ENCODE results near the gene SORCS3. TPM values are rescaled to one million over a fixed set of nuclear protein-coding genes. Genes with fewer than 3 reads are reported as not detected.

The SORCS3 gene
- total RNA-seq, 1 experiment from 2014 or later: not detected

- TF ChIP-seq POLR2AphosphoS5 (IDR thresholded peaks at IDR 0.05; ENCODE audit: low read depth, low read length): no peak
- no peak for TF ChIP-seq REST (IDR thresholded peaks at IDR 0.05; ENCODE audit: insufficient read depth in 1 of 2, low read depth in 2 of 2, low read length in 1 of 2)
- TF ChIP-seq, protein P1, sequence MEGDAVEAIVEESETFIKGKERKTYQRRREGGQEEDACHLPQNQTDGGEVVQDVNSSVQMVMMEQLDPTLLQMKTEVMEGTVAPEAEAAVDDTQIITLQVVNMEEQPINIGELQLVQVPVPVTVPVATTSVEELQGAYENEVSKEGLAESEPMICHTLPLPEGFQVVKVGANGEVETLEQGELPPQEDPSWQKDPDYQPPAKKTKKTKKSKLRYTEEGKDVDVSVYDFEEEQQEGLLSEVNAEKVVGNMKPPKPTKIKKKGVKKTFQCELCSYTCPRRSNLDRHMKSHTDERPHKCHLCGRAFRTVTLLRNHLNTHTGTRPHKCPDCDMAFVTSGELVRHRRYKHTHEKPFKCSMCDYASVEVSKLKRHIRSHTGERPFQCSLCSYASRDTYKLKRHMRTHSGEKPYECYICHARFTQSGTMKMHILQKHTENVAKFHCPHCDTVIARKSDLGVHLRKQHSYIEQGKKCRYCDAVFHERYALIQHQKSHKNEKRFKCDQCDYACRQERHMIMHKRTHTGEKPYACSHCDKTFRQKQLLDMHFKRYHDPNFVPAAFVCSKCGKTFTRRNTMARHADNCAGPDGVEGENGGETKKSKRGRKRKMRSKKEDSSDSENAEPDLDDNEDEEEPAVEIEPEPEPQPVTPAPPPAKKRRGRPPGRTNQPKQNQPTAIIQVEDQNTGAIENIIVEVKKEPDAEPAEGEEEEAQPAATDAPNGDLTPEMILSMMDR (IDR thresholded peaks at IDR 0.05): no peak
- TF ChIP-seq TCF7L2 (IDR thresholded peaks at IDR 0.05; ENCODE audit: low read depth, low read length): no peak
- no peak for TF ChIP-seq SIN3A (IDR thresholded peaks at IDR 0.05; ENCODE audit: borderline replicate concordance, insufficient read depth, low read depth, low read length)
- H3K9me3 ChIP-seq (ENCODE audit: control insufficient read depth, insufficient read depth, low read depth, low read length): no peaks in the 10 kb centered on the region
- CTCF ChIA-PET: no interaction called here
- intact Hi-C loops (cut with micrococcal nuclease; ENCODE audit: unreplicated experiment): no loop called here
- ATAC-seq (no peak), DNase-seq (ENCODE audit: low read depth, low spot score) (no peak)
- BruUV-seq (replicated peaks): no TSS peak
- H3K36me3 ChIP-seq (ENCODE audit: control insufficient read depth, insufficient read depth, low read length): no peaks in the 10 kb centered on the region
- no peaks in the 10 kb centered on the region for H3K4me1 ChIP-seq (ENCODE audit: control insufficient read depth, insufficient read depth, low read length)
- in situ Hi-C loops (cut with HindIII; ENCODE audit: low pct_unique_long_range_greater_than_20kb, low sequenced_read_pairs): no loop called here
- H3K27me3 ChIP-seq (ENCODE audit: control insufficient read depth, insufficient read depth, low read length): no peaks in the 10 kb centered on the region; the same call in 1 of the 2 replicates
- no peak overlapping the region for H3K27ac ChIP-seq (ENCODE audit: low read length)
- POLR2A ChIA-PET: no interaction called here
- no peak overlapping the region for H3K4me3 ChIP-seq (ENCODE audit: low read depth in 2 of 2, low read length in 2 of 2)
Observed at GRCh38 chr10:105001269-105001668, 360.2 kb downstream of the SORCS3 start.

GRCh38 chr10:105010411-105011121, 369.5 kb downstream of the SORCS3 start:
- DNase-seq (ENCODE audit: low read depth, low spot score) (no peak), ATAC-seq (no peak)
- Histone ChIP-seq H3K27me3 (ENCODE audit: control insufficient read depth, insufficient read depth, low read length) (no peaks in the 10 kb centered on the region), H3K27ac (ENCODE audit: low read length) (no peak overlapping the region), H3K4me1 (ENCODE audit: control insufficient read depth, insufficient read depth, low read length) (no peaks in the 10 kb centered on the region), H3K4me3 (ENCODE audit: low read depth in 2 of 2, low read length in 2 of 2) (no peak overlapping the region), H3K36me3 (ENCODE audit: control insufficient read depth, insufficient read depth, low read length) (no peaks in the 10 kb centered on the region), H3K9me3 (ENCODE audit: control insufficient read depth, insufficient read depth, low read depth, low read length) (no peaks in the 10 kb centered on the region)
- intact Hi-C loops (cut with micrococcal nuclease; ENCODE audit: unreplicated experiment): no loop called here
- TF ChIP-seq POLR2AphosphoS5 (IDR thresholded peaks at IDR 0.05; ENCODE audit: low read depth, low read length) (no peak), SIN3A (IDR thresholded peaks at IDR 0.05; ENCODE audit: borderline replicate concordance, insufficient read depth, low read depth, low read length) (no peak), REST (IDR thresholded peaks at IDR 0.05; ENCODE audit: insufficient read depth in 1 of 2, low read depth in 2 of 2, low read length in 1 of 2) (no peak), TCF7L2 (IDR thresholded peaks at IDR 0.05; ENCODE audit: low read depth, low read length) (no peak)
- TF ChIP-seq, protein P1 (IDR thresholded peaks at IDR 0.05): no peak
- BruUV-seq (replicated peaks): no TSS peak
- POLR2A ChIA-PET: no interaction called here
- in situ Hi-C loops (cut with HindIII; ENCODE audit: low pct_unique_long_range_greater_than_20kb, low sequenced_read_pairs): no loop called here
- CTCF ChIA-PET: no interaction called here
